Mesendoderm (in vitro differentiated cells): ENCODE data around the gene MEIS2.

Source experiments
- DNase-seq: peaks from one replicate; pipeline ENCODE4 v3.0.0; 2013
- H2AK5ac ChIP-seq: 2 replicates; pipeline ENCODE4 v1.6.1; 2013; ENCODE audit warnings: low read length, inconsistent platforms
- H2BK120ac ChIP-seq: 2 replicates; pipeline ENCODE4 v1.6.1; 2013; ENCODE audit warnings: low read depth, mild to moderate bottlenecking, low read length, moderate library complexity, mixed read lengths
- H2BK15ac ChIP-seq: replicated peaks from 2 replicates; pipeline ENCODE4 v1.6.1; 2013; ENCODE audit warnings: low read depth, mild to moderate bottlenecking, moderate library complexity
- H2BK5ac ChIP-seq: 2 replicates; pipeline ENCODE4 v1.6.1; 2013; ENCODE audit warnings: low read length, inconsistent platforms
- H3K18ac ChIP-seq: 2 replicates; pipeline ENCODE4 v1.6.1; 2013; ENCODE audit warnings: mild to moderate bottlenecking, low read length, mixed read lengths
- H3K23ac ChIP-seq: one replicate; pipeline ENCODE4 v1.6.1; 2013; ENCODE audit warnings: low read length
- H3K27ac ChIP-seq: 2 replicates; pipeline ENCODE4 v1.5.1; 2013; ENCODE audit warnings: low read depth, mild to moderate bottlenecking, inconsistent platforms, low read length, moderate library complexity
- H3K27me3 ChIP-seq: 2 replicates; pipeline ENCODE4 v1.6.1; 2013; ENCODE audit warnings: low read length, control low read depth, mild to moderate bottlenecking, inconsistent platforms; ENCODE audit not compliant: insufficient read depth, poor library complexity
- H3K36me3 ChIP-seq: 2 replicates; pipeline ENCODE4 v1.6.1; 2013; ENCODE audit warnings: low read length, inconsistent platforms; ENCODE audit not compliant: control insufficient read depth, insufficient read depth
- H3K4ac ChIP-seq: one replicate; pipeline ENCODE4 v1.6.1; 2013; ENCODE audit warnings: low read depth, mild to moderate bottlenecking, low read length, moderate library complexity
- H3K4me1 ChIP-seq: 2 replicates; pipeline ENCODE4 v1.6.1; 2013; ENCODE audit warnings: low read depth, low read length, inconsistent platforms; ENCODE audit not compliant: control insufficient read depth
- H3K4me2 ChIP-seq: 2 replicates; pipeline ENCODE4 v1.6.1; 2013; ENCODE audit warnings: low read length
- H3K4me3 ChIP-seq: 2 replicates; pipeline ENCODE4 v1.5.1; 2013; ENCODE audit warnings: mild to moderate bottlenecking, low read length
- H3K56ac ChIP-seq: one replicate; pipeline ENCODE4 v1.6.1; 2013; ENCODE audit warnings: low read length
- H3K79me1 ChIP-seq: 2 replicates; pipeline ENCODE4 v1.6.1; 2013; ENCODE audit warnings: low read length, inconsistent platforms
- H3K79me2 ChIP-seq: 2 replicates; pipeline ENCODE4 v1.6.1; 2013; ENCODE audit warnings: mild to moderate bottlenecking, low read length; ENCODE audit not compliant: control insufficient read depth, insufficient read depth
- H3K9ac ChIP-seq: 2 replicates; pipeline ENCODE4 v1.6.1; 2013; ENCODE audit warnings: low read length, inconsistent platforms
- H4K5ac ChIP-seq: one replicate; pipeline ENCODE4 v1.6.1; 2013; ENCODE audit warnings: low read length
- H4K8ac ChIP-seq: one replicate; pipeline ENCODE4 v1.6.1; 2013; ENCODE audit warnings: low read depth, mild to moderate bottlenecking, control low read depth, low read length, moderate library complexity
- WGBS: extraction: QIAGEN DNeasy Blood & Tissue Kit; methylation state at CpG from one replicate; pipeline ENCODE4 v1.1.7; 2013; ENCODE audit warnings: low lambda C conversion rate, missing lambda C conversion rate; ENCODE audit not compliant: insufficient coverage; ENCODE audit errors: extremely low coverage; 5-methylcytosine and 5-hydroxymethylcytosine counted together

MEIS2 gene

DNA sequence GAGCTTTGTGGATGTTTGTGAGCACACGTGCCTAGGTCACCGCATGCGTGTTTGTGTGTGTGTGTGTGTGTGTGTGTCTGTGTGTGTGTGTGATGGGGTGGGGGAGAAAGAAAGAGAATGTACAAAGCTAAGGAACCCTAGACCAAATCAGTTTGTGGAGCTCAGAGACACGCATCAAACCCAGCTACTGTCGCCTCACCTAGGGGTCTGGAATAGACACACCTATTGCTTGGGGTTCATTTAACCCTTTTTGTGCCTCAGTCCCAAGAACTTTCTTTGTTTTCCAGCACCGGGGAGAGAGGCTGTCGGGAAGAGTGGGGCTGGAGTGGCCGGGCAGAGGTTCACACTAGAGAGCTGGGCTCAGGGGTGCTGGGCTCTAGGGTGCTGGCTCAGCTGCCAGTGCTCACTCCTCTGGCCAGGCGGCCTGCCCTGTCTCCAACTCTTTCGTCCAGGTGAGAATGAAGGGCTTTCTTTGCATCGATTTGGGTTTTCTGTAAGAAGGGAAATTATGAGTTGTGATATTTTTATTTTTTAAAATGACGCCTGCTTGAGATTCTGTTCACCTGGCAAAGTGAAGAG, 221.6 kb downstream of the MEIS2 start:
- H2AK5ac ChIP-seq = no peak overlapping the region
- H3K27me3 ChIP-seq = peaks cover 46% of the 10 kb centered on the region
- H3K4me2 ChIP-seq = peak overlapping the region; percentile 22
- no peak overlapping the region for H2BK120ac ChIP-seq
- H2BK5ac ChIP-seq = no peak overlapping the region
- no peak overlapping the region for H3K56ac ChIP-seq
- no peak overlapping the region for H3K23ac ChIP-seq
- DNase-seq = no peak
- H3K79me1 ChIP-seq = no peaks in the 10 kb centered on the region
- peaks cover 2% of the 10 kb centered on the region for H3K4me1 ChIP-seq
- no peak overlapping the region for H4K8ac ChIP-seq
- H3K79me2 ChIP-seq = no peaks in the 10 kb centered on the region
- no peak overlapping the region for H3K4me3 ChIP-seq
- no peak overlapping the region for H3K27ac ChIP-seq
- H4K5ac ChIP-seq = no peak overlapping the region
- no peak overlapping the region for H2BK15ac ChIP-seq
- H3K18ac ChIP-seq = no peak overlapping the region
- H3K4ac ChIP-seq = no peak overlapping the region
- WGBS = no CpG with 5 or more reads among the region's 12 CpGs
- H3K36me3 ChIP-seq = no peaks in the 10 kb centered on the region
- no peak overlapping the region for H3K9ac ChIP-seq

- no peak overlapping the region for H2BK15ac ChIP-seq
- peak overlapping the region; percentile 70 for H3K56ac ChIP-seq
- H3K27me3 ChIP-seq = peaks cover 43% of the 10 kb centered on the region
- no peak overlapping the region for H3K27ac ChIP-seq
- H3K4me3 ChIP-seq = peak overlapping the region; percentile 1
- no peak overlapping the region for H3K23ac ChIP-seq
- no peak overlapping the region for H4K5ac ChIP-seq
- no peak overlapping the region for H2BK120ac ChIP-seq
- peak; percentile 70 for DNase-seq
- H3K79me1 ChIP-seq = no peaks in the 10 kb centered on the region
- H3K18ac ChIP-seq = no peak overlapping the region
- no peak overlapping the region for H2BK5ac ChIP-seq
- peak overlapping the region; percentile 39 for H3K9ac ChIP-seq
- H3K79me2 ChIP-seq = no peaks in the 10 kb centered on the region
- WGBS = no CpG with 5 or more reads among the region's 38 CpGs
- H3K4ac ChIP-seq = no peak overlapping the region
- H3K4me2 ChIP-seq = peak overlapping the region; percentile 66
- H2AK5ac ChIP-seq = no peak overlapping the region
- no peak overlapping the region for H4K8ac ChIP-seq
- H3K4me1 ChIP-seq = peaks cover 2% of the 10 kb centered on the region
- no peaks in the 10 kb centered on the region for H3K36me3 ChIP-seq
Observed at GRCh38 chr15:36877796-36878683, 222.3 kb downstream of the MEIS2 start.

GRCh38 chr15:36877294-36877693, 223.1 kb downstream of the MEIS2 start:
- DNase-seq = peak; percentile 52
- Histone ChIP-seq H3K4me1 (peaks cover 2% of the 10 kb centered on the region), H4K5ac (no peak overlapping the region), H4K8ac (no peak overlapping the region), H3K27me3 (peaks cover 35% of the 10 kb centered on the region), H3K18ac (no peak overlapping the region), H3K4me3 (no peak overlapping the region), H3K4me2 (no peak overlapping the region), H3K79me1 (no peaks in the 10 kb centered on the region), H2BK15ac (no peak overlapping the region), H3K23ac (no peak overlapping the region), H3K36me3 (no peaks in the 10 kb centered on the region), H2AK5ac (no peak overlapping the region), H3K9ac (no peak overlapping the region), H3K27ac (no peak overlapping the region), H2BK5ac (no peak overlapping the region), H2BK120ac (no peak overlapping the region), H3K79me2 (no peaks in the 10 kb centered on the region), H3K4ac (no peak overlapping the region), H3K56ac (no peak overlapping the region)
- WGBS = no CpG with 5 or more reads among the region's 8 CpGs

DNA sequence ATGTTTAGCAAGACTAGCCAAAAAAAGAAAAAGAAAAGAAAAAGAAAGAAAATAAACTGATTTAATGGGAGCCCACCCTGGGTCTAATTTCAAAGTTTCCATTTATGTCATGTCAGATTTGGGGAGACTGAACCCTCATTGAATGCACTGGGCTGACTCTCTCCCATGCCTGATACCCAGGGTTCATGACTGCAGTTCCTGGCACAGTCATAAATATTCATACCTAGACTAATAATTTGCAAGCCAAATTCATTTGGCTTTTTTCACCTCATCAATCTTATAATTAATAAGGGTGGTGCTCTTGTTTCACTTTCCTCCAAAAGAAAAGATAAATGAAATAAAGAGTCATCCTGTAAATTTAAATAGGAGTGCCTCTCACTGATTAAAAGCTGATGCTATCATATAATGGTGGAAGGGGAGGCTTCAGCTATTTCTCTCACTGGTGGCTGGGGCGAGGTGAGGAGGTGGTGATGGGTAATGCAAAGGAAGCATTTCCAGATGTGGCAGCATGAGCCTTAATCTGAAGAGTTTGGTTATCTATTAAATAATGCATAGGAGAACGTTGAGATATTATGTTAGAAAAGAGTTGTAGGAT, 224.5 kb downstream of the MEIS2 start:
- Histone ChIP-seq H3K79me1 (no peaks in the 10 kb centered on the region), H3K9ac (no peak overlapping the region), H2BK120ac (no peak overlapping the region), H2BK5ac (no peak overlapping the region), H3K27ac (no peak overlapping the region), H3K4me2 (no peak overlapping the region), H3K4me3 (no peak overlapping the region), H3K27me3 (peaks cover 23% of the 10 kb centered on the region), H2BK15ac (no peak overlapping the region), H3K4me1 (peaks cover 2% of the 10 kb centered on the region), H4K5ac (no peak overlapping the region), H3K36me3 (no peaks in the 10 kb centered on the region), H3K79me2 (no peaks in the 10 kb centered on the region), H3K23ac (no peak overlapping the region), H2AK5ac (no peak overlapping the region), H3K4ac (no peak overlapping the region), H3K56ac (no peak overlapping the region), H3K18ac (no peak overlapping the region), H4K8ac (no peak overlapping the region)
- no peak for DNase-seq
- WGBS = 100% methylated on average over 1 of the region's 2 CpGs

- Histone ChIP-seq H3K79me2 (no peaks in the 10 kb centered on the region), H3K9ac (no peak overlapping the region)
Observed at GRCh38 chr15:36874930-36875329, 225.4 kb downstream of the MEIS2 start.

More at GRCh38 chr15:36874930-36875329, 225.4 kb downstream of the MEIS2 start:
- Histone ChIP-seq H3K18ac (no peak overlapping the region), H3K27ac (no peak overlapping the region), H3K36me3 (no peaks in the 10 kb centered on the region), H2AK5ac (no peak overlapping the region), H2BK120ac (no peak overlapping the region), H3K27me3 (peaks cover 14% of the 10 kb centered on the region), H2BK5ac (no peak overlapping the region), H3K4ac (no peak overlapping the region), H3K4me1 (no peaks in the 10 kb centered on the region), H3K23ac (no peak overlapping the region), H2BK15ac (no peak overlapping the region), H3K56ac (no peak overlapping the region), H3K79me1 (no peaks in the 10 kb centered on the region), H3K4me3 (no peak overlapping the region), H4K8ac (no peak overlapping the region), H4K5ac (no peak overlapping the region), H3K4me2 (no peak overlapping the region)
- no CpG with 5 or more reads among the region's 5 CpGs for WGBS
- DNase-seq = no peak
